Measurements from ENCODE around the gene LEF1. TPM values are rescaled to one million over a fixed set of nuclear protein-coding genes. Genes with fewer than 3 reads are reported as not detected.

Gene LEF1
- total and polyA plus RNA-seq, 2 of the 8 experiments (the other 6 are each of a cell fraction or from before 2014, with no cell fraction given), result 2.6 to 5.2 TPM

DNA sequence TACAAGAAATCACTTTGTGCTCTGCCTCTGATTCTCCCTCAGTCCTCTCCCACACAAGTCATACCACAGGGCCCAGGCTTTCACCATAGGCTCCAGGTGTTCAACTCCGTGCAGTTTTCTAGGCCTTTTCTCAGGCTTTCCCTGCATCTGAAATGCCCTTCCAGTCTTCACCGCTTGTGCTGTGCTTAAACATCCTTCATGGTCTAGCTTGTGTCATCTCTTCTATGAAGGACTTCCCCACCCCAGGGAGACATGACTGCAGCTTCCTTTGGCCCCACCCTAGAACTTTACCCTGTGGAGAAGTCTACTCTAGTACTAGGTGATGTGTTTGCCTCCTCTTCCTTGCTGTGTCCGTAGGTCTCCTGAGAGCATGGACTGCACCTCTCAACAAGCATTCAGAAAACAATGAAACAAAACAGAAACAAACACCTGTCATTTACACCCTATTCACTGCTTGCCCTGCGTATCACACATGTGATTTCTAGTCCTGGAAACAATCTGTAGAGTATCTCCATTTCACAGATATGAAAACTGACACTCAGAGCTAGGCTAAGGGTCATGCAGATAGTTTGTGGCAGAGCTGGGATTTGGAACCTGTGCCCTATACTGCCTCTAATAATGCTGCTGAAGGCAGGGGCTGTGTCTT lies 22.7 kb upstream of the LEF1 start (continued):
- TF ChIP-seq, protein P1, sequence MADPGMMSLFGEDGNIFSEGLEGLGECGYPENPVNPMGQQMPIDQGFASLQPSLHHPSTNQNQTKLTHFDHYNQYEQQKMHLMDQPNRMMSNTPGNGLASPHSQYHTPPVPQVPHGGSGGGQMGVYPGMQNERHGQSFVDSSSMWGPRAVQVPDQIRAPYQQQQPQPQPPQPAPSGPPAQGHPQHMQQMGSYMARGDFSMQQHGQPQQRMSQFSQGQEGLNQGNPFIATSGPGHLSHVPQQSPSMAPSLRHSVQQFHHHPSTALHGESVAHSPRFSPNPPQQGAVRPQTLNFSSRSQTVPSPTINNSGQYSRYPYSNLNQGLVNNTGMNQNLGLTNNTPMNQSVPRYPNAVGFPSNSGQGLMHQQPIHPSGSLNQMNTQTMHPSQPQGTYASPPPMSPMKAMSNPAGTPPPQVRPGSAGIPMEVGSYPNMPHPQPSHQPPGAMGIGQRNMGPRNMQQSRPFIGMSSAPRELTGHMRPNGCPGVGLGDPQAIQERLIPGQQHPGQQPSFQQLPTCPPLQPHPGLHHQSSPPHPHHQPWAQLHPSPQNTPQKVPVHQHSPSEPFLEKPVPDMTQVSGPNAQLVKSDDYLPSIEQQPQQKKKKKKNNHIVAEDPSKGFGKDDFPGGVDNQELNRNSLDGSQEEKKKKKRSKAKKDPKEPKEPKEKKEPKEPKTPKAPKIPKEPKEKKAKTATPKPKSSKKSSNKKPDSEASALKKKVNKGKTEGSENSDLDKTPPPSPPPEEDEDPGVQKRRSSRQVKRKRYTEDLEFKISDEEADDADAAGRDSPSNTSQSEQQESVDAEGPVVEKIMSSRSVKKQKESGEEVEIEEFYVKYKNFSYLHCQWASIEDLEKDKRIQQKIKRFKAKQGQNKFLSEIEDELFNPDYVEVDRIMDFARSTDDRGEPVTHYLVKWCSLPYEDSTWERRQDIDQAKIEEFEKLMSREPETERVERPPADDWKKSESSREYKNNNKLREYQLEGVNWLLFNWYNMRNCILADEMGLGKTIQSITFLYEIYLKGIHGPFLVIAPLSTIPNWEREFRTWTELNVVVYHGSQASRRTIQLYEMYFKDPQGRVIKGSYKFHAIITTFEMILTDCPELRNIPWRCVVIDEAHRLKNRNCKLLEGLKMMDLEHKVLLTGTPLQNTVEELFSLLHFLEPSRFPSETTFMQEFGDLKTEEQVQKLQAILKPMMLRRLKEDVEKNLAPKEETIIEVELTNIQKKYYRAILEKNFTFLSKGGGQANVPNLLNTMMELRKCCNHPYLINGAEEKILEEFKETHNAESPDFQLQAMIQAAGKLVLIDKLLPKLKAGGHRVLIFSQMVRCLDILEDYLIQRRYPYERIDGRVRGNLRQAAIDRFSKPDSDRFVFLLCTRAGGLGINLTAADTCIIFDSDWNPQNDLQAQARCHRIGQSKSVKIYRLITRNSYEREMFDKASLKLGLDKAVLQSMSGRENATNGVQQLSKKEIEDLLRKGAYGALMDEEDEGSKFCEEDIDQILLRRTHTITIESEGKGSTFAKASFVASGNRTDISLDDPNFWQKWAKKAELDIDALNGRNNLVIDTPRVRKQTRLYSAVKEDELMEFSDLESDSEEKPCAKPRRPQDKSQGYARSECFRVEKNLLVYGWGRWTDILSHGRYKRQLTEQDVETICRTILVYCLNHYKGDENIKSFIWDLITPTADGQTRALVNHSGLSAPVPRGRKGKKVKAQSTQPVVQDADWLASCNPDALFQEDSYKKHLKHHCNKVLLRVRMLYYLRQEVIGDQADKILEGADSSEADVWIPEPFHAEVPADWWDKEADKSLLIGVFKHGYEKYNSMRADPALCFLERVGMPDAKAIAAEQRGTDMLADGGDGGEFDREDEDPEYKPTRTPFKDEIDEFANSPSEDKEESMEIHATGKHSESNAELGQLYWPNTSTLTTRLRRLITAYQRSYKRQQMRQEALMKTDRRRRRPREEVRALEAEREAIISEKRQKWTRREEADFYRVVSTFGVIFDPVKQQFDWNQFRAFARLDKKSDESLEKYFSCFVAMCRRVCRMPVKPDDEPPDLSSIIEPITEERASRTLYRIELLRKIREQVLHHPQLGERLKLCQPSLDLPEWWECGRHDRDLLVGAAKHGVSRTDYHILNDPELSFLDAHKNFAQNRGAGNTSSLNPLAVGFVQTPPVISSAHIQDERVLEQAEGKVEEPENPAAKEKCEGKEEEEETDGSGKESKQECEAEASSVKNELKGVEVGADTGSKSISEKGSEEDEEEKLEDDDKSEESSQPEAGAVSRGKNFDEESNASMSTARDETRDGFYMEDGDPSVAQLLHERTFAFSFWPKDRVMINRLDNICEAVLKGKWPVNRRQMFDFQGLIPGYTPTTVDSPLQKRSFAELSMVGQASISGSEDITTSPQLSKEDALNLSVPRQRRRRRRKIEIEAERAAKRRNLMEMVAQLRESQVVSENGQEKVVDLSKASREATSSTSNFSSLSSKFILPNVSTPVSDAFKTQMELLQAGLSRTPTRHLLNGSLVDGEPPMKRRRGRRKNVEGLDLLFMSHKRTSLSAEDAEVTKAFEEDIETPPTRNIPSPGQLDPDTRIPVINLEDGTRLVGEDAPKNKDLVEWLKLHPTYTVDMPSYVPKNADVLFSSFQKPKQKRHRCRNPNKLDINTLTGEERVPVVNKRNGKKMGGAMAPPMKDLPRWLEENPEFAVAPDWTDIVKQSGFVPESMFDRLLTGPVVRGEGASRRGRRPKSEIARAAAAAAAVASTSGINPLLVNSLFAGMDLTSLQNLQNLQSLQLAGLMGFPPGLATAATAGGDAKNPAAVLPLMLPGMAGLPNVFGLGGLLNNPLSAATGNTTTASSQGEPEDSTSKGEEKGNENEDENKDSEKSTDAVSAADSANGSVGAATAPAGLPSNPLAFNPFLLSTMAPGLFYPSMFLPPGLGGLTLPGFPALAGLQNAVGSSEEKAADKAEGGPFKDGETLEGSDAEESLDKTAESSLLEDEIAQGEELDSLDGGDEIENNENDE (IDR thresholded peaks at IDR 0.05; ENCODE audit: insufficient replicate concordance, low read length), result no peak
- TF ChIP-seq POU5F1 (IDR thresholded peaks at IDR 0.05; ENCODE audit: low read depth, low read length), result no peak
- no peak for TF ChIP-seq RBBP5 (IDR thresholded peaks at IDR 0.05; ENCODE audit: borderline replicate concordance, low read depth, low read length)
- TF ChIP-seq, protein P2, sequence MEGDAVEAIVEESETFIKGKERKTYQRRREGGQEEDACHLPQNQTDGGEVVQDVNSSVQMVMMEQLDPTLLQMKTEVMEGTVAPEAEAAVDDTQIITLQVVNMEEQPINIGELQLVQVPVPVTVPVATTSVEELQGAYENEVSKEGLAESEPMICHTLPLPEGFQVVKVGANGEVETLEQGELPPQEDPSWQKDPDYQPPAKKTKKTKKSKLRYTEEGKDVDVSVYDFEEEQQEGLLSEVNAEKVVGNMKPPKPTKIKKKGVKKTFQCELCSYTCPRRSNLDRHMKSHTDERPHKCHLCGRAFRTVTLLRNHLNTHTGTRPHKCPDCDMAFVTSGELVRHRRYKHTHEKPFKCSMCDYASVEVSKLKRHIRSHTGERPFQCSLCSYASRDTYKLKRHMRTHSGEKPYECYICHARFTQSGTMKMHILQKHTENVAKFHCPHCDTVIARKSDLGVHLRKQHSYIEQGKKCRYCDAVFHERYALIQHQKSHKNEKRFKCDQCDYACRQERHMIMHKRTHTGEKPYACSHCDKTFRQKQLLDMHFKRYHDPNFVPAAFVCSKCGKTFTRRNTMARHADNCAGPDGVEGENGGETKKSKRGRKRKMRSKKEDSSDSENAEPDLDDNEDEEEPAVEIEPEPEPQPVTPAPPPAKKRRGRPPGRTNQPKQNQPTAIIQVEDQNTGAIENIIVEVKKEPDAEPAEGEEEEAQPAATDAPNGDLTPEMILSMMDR (IDR thresholded peaks at IDR 0.05; ENCODE audit: control extremely low read depth in 1 of 3, insufficient read depth in 1 of 3, low read depth in 1 of 3, low read length in 3 of 3), result no peak
- no peak for TF ChIP-seq TEAD4 (IDR thresholded peaks at IDR 0.05; ENCODE audit: low read depth, low read length)

All from H1 (cell line).